ENCODE data around the gene PRDM12. TPM values are rescaled to one million over a fixed set of nuclear protein-coding genes. Genes with fewer than 3 reads are reported as not detected.

The PRDM12 gene
- not detected in 2 replicates for polyA plus RNA-seq (2011; rRNA removed)
- 0.09 TPM in 1 of 2 replicates, not detected in the other for polyA minus RNA-seq (2011; rRNA and poly(A)+ RNA removed)

DNA sequence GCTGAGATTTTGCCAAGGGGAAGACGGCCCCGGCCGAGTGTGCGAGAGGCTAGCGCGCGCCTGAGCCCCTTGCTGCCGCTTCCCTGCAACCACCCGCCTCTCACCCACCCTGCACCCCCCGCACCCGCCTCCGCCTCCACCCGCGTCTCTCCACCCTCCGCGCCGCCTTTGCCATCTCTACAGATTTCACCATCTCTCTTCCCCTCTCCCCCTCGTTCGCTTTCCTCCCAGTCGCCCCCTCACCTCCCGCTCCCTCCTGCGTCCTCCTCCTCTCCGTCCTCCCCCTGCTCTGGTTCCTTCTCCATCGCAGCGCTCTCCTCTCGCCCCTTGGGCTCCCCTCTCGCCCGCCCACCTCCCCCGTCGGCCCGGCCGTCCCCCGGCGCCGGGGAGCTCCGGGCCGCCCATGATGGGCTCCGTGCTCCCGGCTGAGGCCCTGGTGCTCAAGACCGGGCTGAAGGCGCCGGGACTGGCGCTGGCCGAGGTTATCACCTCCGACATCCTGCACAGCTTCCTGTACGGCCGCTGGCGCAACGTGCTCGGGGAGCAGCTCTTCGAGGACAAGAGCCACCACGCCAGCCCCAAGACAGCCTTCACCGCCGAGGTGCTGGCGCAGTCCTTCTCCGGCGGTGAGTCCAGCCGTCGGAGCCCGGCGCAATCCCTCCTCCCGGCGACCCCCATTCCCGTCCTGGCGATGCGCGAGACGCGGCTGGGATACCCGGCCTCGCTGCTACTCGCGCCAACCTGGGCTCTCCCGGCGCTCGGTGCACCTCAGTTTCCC is at the start of gene PRDM12:
Gene PRDM12 (plus strand): TSS at position 344 of the 778 bp plus-strand sequence. CDS start 60 bp downstream, at position 404.
- H3K27me3 ChIP-seq (ENCODE audit: control insufficient read depth, insufficient read depth, low read length): peaks cover 91% of the 10 kb centered on the region
- ChIA-PET CTCF (interaction anchor here (0.6 to 0.7 kb wide), 3 partner anchors 14 to 142 kb away, joined by 3 to 12 read pairs (median 3); no protein-coding TSS in a partner anchor), POLR2A (no interaction called here)
- no peak within 1 kb of the TSS for H3K27ac ChIP-seq (ENCODE audit: low read depth, low read length)
- no peak for DNase-seq (ENCODE audit: low read depth, low spot score)
- H3K4me3 ChIP-seq (ENCODE audit: low read depth, low read length): no peak within 1 kb of the TSS
- no peak for TF ChIP-seq CTCF (IDR thresholded peaks at IDR 0.05; ENCODE audit: low read depth, low read length)
- peaks cover 5% of the 10 kb centered on the region; the same call in 1 of the 2 replicates for H3K9me3 ChIP-seq (ENCODE audit: control insufficient read depth, insufficient read depth, low read length)

GRCh38 chr9:130616451-130616850 is 47.9 kb upstream of the PRDM12 start:
- ChIA-PET POLR2A (no interaction called here), CTCF (interaction anchor here (0.7 kb wide), 1 partner anchor 155 kb away, joined by 5 read pairs; no protein-coding TSS in a partner anchor)
- Histone ChIP-seq H3K9me3 (ENCODE audit: control insufficient read depth, insufficient read depth, low read length) (no peaks in the 10 kb centered on the region), H3K27me3 (ENCODE audit: control insufficient read depth, insufficient read depth, low read length) (no peaks in the 10 kb centered on the region), H3K27ac (ENCODE audit: low read depth, low read length) (no peak overlapping the region), H3K4me3 (ENCODE audit: low read depth, low read length) (no peak overlapping the region)
- no peak for TF ChIP-seq CTCF (IDR thresholded peaks at IDR 0.05; ENCODE audit: low read depth, low read length)
- no peak for DNase-seq (ENCODE audit: low read depth, low spot score)

DNA sequence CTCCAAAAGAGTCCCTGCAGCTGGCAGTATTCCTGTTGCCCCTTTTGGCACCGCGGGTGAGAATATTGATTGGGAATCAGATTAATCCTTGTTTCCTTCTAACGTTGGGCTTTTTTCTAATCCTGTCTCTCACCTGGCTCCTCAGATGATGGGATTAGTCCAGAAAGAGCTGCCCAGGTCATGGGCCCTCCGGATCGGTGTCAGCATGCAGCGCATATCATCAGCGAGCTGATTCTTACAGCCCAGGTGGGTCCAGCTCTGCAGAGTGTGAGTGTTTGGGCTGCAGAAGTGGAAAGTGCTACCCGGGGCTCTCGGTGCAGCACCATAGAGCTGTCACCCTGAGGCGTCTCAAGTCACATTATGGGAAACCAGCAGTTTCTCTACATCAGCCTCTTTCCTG is 40.9 kb upstream of the PRDM12 start:
- POLR2A ChIA-PET: no interaction called here
- CTCF ChIA-PET: no interaction called here
- Histone ChIP-seq H3K27ac (ENCODE audit: low read depth, low read length) (no peak overlapping the region), H3K4me3 (ENCODE audit: low read depth, low read length) (no peak overlapping the region), H3K27me3 (ENCODE audit: control insufficient read depth, insufficient read depth, low read length) (no peaks in the 10 kb centered on the region), H3K9me3 (ENCODE audit: control insufficient read depth, insufficient read depth, low read length) (no peaks in the 10 kb centered on the region)
- TF ChIP-seq CTCF (IDR thresholded peaks at IDR 0.05; ENCODE audit: low read depth, low read length): no peak
- DNase-seq (ENCODE audit: low read depth, low spot score): no peak

DNA sequence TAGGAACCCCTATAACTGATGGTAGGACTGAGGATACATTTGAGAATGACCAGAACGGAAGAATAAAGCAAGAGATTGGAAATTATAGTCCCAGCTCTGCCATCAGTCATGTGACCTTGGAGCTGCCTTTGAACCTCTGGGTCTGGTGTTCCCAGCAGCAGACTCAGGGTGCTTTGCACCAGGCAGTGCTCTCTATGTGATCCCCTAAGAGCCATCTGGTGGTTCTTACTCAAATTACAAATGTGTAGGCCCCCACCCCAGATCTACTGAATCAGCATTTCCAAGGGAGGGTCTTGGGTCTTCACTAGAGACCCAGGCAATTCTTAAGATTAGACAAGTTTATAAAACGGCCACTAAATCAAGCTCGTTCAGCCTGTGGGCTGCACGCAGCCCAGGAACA is 40.2 kb upstream of the PRDM12 start:
- H3K27ac ChIP-seq (ENCODE audit: low read depth, low read length): no peak overlapping the region
- no peak overlapping the region for H3K4me3 ChIP-seq (ENCODE audit: low read depth, low read length)
- no peaks in the 10 kb centered on the region for H3K9me3 ChIP-seq (ENCODE audit: control insufficient read depth, insufficient read depth, low read length)
- no peak for TF ChIP-seq CTCF (IDR thresholded peaks at IDR 0.05; ENCODE audit: low read depth, low read length)
- H3K27me3 ChIP-seq (ENCODE audit: control insufficient read depth, insufficient read depth, low read length): no peaks in the 10 kb centered on the region
- ChIA-PET POLR2A (no interaction called here), CTCF (no interaction called here)
- DNase-seq (ENCODE audit: low read depth, low spot score): no peak

GRCh38 chr9:130626249-130626996 is 38.0 kb upstream of the PRDM12 start:
- ChIA-PET CTCF (interaction anchor here (0.6 to 1.3 kb wide), 3 partner anchors 56 to 166 kb away, joined by 3 to 5 read pairs (median 4); no protein-coding TSS in a partner anchor), POLR2A (no interaction called here)
- DNase-seq (ENCODE audit: low read depth, low spot score): no peak
- no peak overlapping the region for H3K4me3 ChIP-seq (ENCODE audit: low read depth, low read length)
- H3K27me3 ChIP-seq (ENCODE audit: control insufficient read depth, insufficient read depth, low read length): no peaks in the 10 kb centered on the region
- H3K9me3 ChIP-seq (ENCODE audit: control insufficient read depth, insufficient read depth, low read length): no peaks in the 10 kb centered on the region
- no peak overlapping the region for H3K27ac ChIP-seq (ENCODE audit: low read depth, low read length)
- TF ChIP-seq CTCF (IDR thresholded peaks at IDR 0.05; ENCODE audit: low read depth, low read length): peak; percentile 45; the same call in 1 of the 2 replicates

Measured in AG04450 (cell line).